OCI-LY7 (cell line): ENCODE measurements around the gene EIF4E3.

Experiments used
- CTCF ChIP-seq: fragments of 200-600 bp; sonication (generic); conservative IDR thresholded peaks from 2 replicates; pipeline ENCODE4 v1.5.1; 2014; ENCODE audit warnings: mild to moderate bottlenecking, antibody characterized with exemption, low read length, moderate library complexity, mixed read lengths
- EZH2phosphoT487 ChIP-seq: fragments of 200-600 bp; sonication (generic); IDR thresholded peaks from 2 replicates; pipeline ENCODE4 v1.6.1; 2018; ENCODE audit warnings: low read depth, borderline replicate concordance, mild to moderate bottlenecking, mixed run types, antibody characterized with exemption, low read length, moderate library complexity, mixed read lengths

- TF ChIP-seq CTCF: peak; percentile 92
- no peak for TF ChIP-seq EZH2phosphoT487
Measured at GRCh38 chr3:71652781-71653413, 72.3 kb downstream of the EIF4E3 start.
